Measurements from ENCODE around the gene RAP2C.

GRCh38 chrX:132227383-132228112 lies 8.3 kb upstream of the RAP2C start:
- no peak for TF ChIP-seq CTCF (IDR thresholded peaks at IDR 0.05; ENCODE audit: extremely low read depth in 1 of 2, insufficient read depth in 1 of 2, low read depth in 1 of 2, low read length in 2 of 2)
- TF ChIP-seq POLR2A (IDR thresholded peaks at IDR 0.05; ENCODE audit: low read depth, low read length): no peak
- no peak for TF ChIP-seq MAX (IDR thresholded peaks at IDR 0.05; ENCODE audit: insufficient read depth, insufficient read length)
- no peak for TF ChIP-seq EZH2 (IDR thresholded peaks at IDR 0.05; ENCODE audit: borderline replicate concordance, low read depth, low read length, severe bottlenecking)
- no peak for TF ChIP-seq POLR2AphosphoS5 (IDR thresholded peaks at IDR 0.05; ENCODE audit: insufficient read depth, low read depth, low read length)
- TF ChIP-seq JUN (IDR thresholded peaks at IDR 0.05; ENCODE audit: borderline replicate concordance, insufficient read depth, insufficient read length, low read depth): no peak
